ENCODE results near the gene SLC5A1.
"Not testable (repeated sequence)": the region's sequence is repeated elsewhere in the genome, so short reads cannot be mapped to it uniquely, and the experiment has no call there.

DNA sequence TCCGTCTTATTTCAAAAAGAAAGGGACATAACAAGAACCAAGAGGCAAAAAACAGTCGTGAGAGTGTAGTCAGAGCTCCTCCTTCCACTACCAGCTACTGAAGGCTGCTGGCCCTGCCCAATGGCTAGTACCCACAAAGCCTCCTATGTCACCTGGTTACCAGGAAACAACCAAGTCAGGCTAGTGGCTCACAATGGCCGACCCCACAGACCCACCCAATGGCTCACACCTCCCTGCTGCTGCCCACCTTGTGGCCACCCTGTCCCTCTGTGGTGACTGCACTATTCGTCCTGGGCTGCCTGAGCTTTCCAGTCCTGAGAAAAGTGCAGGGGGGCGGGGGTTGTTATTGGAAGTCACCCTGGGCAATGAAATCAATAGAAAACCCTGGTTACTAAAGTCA lies 114.6 kb downstream of the SLC5A1 start:
- TF ChIP-seq, protein P1, sequence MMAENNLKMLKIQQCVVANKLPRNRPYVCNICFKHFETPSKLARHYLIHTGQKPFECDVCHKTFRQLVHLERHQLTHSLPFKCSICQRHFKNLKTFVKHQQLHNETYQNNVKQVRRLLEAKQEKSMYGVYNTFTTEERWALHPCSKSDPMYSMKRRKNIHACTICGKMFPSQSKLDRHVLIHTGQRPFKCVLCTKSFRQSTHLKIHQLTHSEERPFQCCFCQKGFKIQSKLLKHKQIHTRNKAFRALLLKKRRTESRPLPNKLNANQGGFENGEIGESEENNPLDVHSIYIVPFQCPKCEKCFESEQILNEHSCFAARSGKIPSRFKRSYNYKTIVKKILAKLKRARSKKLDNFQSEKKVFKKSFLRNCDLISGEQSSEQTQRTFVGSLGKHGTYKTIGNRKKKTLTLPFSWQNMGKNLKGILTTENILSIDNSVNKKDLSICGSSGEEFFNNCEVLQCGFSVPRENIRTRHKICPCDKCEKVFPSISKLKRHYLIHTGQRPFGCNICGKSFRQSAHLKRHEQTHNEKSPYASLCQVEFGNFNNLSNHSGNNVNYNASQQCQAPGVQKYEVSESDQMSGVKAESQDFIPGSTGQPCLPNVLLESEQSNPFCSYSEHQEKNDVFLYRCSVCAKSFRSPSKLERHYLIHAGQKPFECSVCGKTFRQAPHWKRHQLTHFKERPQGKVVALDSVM (CRISPR knock-in tag; IDR thresholded peaks at IDR 0.05), result not testable (repeated sequence)
- TF ChIP-seq, protein P2, sequence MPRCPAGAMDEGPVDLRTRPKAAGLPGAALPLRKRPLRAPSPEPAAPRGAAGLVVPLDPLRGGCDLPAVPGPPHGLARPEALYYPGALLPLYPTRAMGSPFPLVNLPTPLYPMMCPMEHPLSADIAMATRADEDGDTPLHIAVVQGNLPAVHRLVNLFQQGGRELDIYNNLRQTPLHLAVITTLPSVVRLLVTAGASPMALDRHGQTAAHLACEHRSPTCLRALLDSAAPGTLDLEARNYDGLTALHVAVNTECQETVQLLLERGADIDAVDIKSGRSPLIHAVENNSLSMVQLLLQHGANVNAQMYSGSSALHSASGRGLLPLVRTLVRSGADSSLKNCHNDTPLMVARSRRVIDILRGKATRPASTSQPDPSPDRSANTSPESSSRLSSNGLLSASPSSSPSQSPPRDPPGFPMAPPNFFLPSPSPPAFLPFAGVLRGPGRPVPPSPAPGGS (CRISPR knock-in tag; IDR thresholded peaks at IDR 0.05), result not testable (repeated sequence)
- TF ChIP-seq, protein P3, sequence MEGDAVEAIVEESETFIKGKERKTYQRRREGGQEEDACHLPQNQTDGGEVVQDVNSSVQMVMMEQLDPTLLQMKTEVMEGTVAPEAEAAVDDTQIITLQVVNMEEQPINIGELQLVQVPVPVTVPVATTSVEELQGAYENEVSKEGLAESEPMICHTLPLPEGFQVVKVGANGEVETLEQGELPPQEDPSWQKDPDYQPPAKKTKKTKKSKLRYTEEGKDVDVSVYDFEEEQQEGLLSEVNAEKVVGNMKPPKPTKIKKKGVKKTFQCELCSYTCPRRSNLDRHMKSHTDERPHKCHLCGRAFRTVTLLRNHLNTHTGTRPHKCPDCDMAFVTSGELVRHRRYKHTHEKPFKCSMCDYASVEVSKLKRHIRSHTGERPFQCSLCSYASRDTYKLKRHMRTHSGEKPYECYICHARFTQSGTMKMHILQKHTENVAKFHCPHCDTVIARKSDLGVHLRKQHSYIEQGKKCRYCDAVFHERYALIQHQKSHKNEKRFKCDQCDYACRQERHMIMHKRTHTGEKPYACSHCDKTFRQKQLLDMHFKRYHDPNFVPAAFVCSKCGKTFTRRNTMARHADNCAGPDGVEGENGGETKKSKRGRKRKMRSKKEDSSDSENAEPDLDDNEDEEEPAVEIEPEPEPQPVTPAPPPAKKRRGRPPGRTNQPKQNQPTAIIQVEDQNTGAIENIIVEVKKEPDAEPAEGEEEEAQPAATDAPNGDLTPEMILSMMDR (CRISPR knock-in tag; IDR thresholded peaks at IDR 0.05), result not testable (repeated sequence)
- not testable (repeated sequence) for TF ChIP-seq ARNT2 (CRISPR knock-in tag; IDR thresholded peaks at IDR 0.05; ENCODE audit: low read depth); ZNF136 (CRISPR knock-in tag; IDR thresholded peaks at IDR 0.05; ENCODE audit: low read depth); ZNF567 (CRISPR knock-in tag; IDR thresholded peaks at IDR 0.05; ENCODE audit: borderline replicate concordance)

All from HepG2 (cell line).